Raji (cell line): ENCODE data around the gene CRACR2B.

ENCODE experiments used
- POLR2A ChIP-seq: IDR thresholded peaks from 2 replicates; pipeline ENCODE4 v1.6.1; 2011; ENCODE audit warnings: low read depth, low read length, control low read depth; ENCODE audit not compliant: insufficient read depth

The CRACR2B gene

GRCh38 chr11:826227-826621, 1.5 kb upstream of the CRACR2B start:
- TF ChIP-seq POLR2A = no peak

DNA sequence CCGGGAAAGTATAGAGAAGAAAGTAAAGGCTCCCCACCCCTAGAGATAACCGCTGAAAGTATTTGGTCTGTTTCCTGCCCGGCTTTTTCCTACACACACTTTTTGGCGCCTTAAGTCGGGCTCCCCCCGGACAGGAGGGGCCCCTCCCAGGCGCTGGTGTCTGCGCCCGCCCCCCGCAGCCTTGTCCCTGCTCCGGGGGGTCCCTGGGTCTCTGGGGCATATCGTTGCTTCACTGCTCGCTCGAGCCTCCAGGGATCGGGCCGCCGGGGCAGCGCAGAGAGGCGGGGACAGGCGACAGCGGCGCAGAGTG, 928 bp upstream of the CRACR2B start:
- TF ChIP-seq POLR2A = no peak

DNA sequence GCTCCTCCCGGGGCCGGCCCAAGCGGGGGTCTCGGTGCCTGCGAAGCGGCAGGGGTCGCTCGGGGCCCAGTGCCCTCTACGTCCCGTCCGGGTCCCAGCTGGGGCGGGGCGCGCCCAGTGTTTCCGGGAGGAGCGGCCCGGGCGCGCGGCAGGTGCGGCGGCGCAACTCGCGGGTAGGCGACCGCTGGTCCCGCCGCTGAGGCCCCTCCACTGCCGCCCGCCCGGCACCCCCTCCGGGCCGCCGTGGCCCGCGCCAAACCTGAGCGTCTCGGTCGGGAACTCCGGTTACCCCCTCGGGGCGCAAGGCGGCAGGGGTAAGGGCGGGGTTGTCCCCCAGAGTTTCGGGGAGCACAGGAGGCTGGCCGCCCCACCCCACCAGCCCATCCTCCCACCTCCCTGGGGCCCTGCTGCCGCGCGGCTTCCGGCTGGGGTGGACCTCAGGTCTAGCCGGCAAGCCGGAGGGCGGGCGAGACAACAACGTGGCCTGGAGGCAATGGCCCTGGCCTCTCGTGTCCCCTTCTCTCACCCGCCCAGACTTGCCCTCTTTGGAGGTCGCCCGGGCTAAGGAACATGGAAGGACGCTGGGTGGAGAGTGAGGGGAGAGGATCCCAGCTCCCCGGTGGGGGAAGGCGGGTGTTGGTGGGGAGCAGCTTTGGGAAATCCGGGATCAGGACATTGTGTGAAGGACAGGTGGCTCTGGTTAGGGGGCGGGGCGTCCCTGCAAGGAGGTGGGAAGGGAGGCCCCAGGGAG, 398 bp upstream of the CRACR2B start:
- no peak for TF ChIP-seq POLR2A

DNA sequence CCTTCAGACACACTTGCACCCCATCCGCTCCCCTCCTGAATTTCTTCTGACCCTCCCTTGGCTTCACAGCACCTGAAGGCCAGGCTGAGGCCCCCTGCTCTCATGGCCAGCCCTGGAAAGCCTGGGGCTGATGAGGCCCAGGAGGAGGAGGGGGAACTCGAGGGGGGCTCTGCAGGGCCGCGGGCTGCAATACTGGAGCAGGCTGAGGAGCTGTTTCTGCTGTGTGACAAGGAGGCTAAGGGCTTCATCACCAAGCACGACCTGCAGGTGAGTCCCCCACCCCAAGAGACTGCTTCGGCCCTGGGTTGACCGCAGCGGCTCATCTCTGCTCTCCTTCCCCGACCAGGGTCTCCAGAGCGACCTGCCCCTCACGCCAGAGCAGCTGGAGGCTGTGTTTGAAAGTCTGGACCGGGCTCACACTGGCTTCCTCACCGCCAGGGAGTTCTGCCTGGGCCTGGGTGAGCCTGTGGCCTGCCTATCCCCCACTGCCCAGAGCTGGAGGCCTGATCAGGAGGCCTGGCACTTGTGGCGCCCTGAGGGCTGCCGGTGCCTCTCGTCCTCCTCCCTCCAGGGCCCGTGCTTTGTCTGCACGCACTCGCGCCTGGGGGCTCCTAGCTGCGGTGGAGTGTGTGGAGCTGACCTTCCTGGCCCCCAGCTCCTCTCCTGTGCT, 922 bp downstream of the CRACR2B start:
- no peak for TF ChIP-seq POLR2A

- TF ChIP-seq POLR2A = no peak
These were observed 1.6 kb downstream of the CRACR2B start for GRCh38 chr11:829176-829846.

GRCh38 chr11:829847-830294, 2.2 kb downstream of the CRACR2B start:
- TF ChIP-seq POLR2A = peak; percentile 30; the same call in 1 of the 2 replicates

GRCh38 chr11:830295-831117, 2.8 kb downstream of the CRACR2B start:
- TF ChIP-seq POLR2A = no peak

GRCh38 chr11:831118-831864, 3.6 kb downstream of the CRACR2B start:
- TF ChIP-seq POLR2A = no peak

DNA sequence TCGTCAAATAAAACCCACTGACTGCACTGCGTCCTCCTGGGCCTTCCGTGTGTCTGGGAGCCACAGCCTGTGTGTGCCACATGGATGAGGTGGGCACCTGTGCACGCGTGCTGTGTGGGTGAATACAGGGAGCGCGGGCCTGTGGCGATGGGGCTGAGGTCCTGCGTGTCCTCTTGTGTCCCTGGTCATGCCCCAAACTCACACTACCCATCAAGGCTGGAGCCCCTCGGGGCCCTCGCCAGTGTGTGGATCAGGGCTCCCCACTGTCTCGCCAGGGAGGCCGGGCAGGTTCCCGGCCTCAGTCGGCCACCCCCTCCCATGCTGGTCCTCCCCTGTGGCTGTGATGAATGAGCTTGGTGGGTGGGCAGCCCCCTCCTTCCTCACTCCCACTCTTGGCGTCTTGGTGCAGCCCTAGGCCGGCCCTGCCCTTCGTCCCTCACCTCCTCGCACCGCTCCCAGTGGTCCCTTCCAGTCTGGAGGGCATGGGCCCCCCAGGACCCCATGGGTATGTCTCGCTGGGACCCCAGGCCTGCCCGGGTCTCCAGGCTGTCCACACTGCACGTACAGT, 4.3 kb downstream of the CRACR2B start:
- no peak for TF ChIP-seq POLR2A

DNA sequence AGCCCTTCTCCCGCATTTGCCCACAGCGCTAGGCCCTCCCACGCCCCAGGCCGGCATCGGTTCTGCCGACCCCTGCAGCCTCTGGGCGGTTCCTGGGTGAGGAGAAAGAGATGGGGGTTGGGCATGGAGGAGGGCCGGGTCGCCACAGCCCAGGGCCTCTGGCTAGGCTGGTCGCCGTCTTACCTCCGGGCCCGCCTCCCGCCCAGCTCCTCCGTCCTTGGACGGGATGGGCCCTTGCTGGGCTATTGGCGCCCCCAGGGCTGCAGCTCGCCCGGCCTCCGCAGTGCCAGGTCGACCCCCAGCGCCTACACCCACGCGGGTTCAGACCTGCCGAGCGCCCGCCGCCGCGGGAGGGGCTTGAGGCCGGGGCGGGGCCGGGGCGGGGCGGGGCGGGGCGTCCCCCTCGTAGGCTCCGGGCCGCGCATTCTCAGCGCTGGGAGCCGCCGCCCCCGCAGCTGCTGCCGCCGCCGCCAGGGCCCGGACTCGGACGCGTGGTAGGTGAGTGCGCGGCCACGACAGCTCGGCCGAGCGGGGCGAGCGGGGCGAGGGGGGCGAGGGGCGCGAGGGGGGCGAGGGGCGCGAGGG, 4.9 kb downstream of the CRACR2B start, which contains the start of gene CD151:
Gene CD151, plus strand, starts transcription at position 424 of the 585 bp plus-strand sequence. CDS start 3,118 bp downstream, outside the sequence.
- peak; percentile 62 for TF ChIP-seq POLR2A

DNA sequence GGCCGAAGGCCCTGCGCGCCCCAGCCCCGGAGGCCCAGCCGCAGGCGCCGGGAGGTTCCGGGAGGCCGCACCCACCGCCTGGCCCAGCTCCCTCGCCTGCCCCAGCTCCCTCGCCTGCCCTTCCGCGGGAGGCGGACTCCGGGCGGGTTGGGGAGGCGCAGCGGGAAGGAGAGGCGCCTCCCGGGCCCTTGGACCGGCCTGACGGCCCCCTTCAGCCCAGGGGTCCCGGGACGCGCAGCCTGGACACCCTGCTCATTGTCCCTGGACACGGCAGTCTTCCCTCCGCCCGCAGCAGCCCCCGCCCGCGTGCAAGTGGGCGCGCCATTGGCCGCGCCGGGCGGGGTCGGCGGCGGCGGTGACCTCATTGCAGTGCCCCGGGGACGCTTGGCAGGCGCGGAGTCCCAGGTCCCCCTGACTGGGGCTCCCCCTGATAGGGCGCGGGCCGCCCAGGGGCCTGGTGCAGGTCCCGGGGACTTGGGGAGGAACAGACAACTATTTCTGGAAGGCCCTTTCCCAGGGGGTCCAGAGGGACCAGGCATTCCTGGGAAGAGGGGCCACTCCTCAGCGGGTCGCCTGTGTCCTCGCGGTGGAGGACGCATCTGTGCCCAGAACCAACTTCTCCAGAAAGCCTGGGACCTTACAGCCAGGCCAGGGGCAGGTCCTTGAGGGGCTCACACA, 5.5 kb downstream of the CRACR2B start:
- no peak for TF ChIP-seq POLR2A

- no peak for TF ChIP-seq POLR2A
These were observed 6.2 kb downstream of the CRACR2B start for GRCh38 chr11:833849-834311.
